ENCODE results near the gene MAOB.

MAOB gene

GRCh38 chrX:43860646-43861370 lies 21.4 kb downstream of the MAOB start:
- DNase-seq = no peak

GRCh38 chrX:43853225-43853828 lies 28.9 kb downstream of the MAOB start:
- DNase-seq = no peak

GRCh38 chrX:43850629-43851028 lies 31.6 kb downstream of the MAOB start:
- DNase-seq = no peak

- no peak for DNase-seq
These were observed 33.1 kb downstream of the MAOB start for GRCh38 chrX:43849173-43849572.

- DNase-seq = no peak
These were observed 34.9 kb downstream of the MAOB start for GRCh38 chrX:43847352-43847751.

GRCh38 chrX:43846558-43846957 lies 35.7 kb downstream of the MAOB start:
- no peak for DNase-seq

- DNase-seq = no peak
These were observed 36.5 kb downstream of the MAOB start for GRCh38 chrX:43845776-43846175.

GRCh38 chrX:43840265-43840664 lies 42.0 kb downstream of the MAOB start:
- no peak for DNase-seq

- peak in 1 of 2 experiments; percentile 7 for DNase-seq
These were observed 45.6 kb downstream of the MAOB start for GRCh38 chrX:43836435-43837184.

- no peak for DNase-seq
These were observed 46.7 kb downstream of the MAOB start for GRCh38 chrX:43835559-43835958.

- DNase-seq = no peak
These were observed 54.5 kb downstream of the MAOB start for GRCh38 chrX:43827791-43828190.

- DNase-seq = no peak
These were observed 60.2 kb downstream of the MAOB start for GRCh38 chrX:43822014-43822413.

- no peak for DNase-seq
These were observed 64.8 kb downstream of the MAOB start for GRCh38 chrX:43817444-43817843.

- no peak for DNase-seq
These were observed 67.0 kb downstream of the MAOB start for GRCh38 chrX:43815209-43815608.

GRCh38 chrX:43813898-43814297 lies 68.4 kb downstream of the MAOB start:
- DNase-seq = no peak

- DNase-seq = no peak
These were observed 68.9 kb downstream of the MAOB start for GRCh38 chrX:43813319-43813718.

GRCh38 chrX:43809463-43809862 lies 72.8 kb downstream of the MAOB start:
- no peak for DNase-seq

GRCh38 chrX:43808231-43808630 lies 74.0 kb downstream of the MAOB start:
- DNase-seq = no peak

GRCh38 chrX:43805579-43805978 lies 76.7 kb downstream of the MAOB start:
- no peak for DNase-seq

- DNase-seq = no peak
These were observed 78.2 kb downstream of the MAOB start for GRCh38 chrX:43804021-43804420.

- DNase-seq = no peak
These were observed 96.2 kb downstream of the MAOB start for GRCh38 chrX:43785930-43786591.

GRCh38 chrX:43758044-43758443 lies 124.2 kb downstream of the MAOB start:
- no peak for DNase-seq

- DNase-seq = no peak
These were observed 126.2 kb downstream of the MAOB start for GRCh38 chrX:43756076-43756475.

GRCh38 chrX:43753637-43754036 lies 128.6 kb downstream of the MAOB start:
- no peak for DNase-seq

Data from NCI-H1930 (cell line).